HCT116 (cell line): ENCODE results near the gene SRRT. TPM values are rescaled to one million over a fixed set of nuclear protein-coding genes. Genes with fewer than 3 reads are reported as not detected.

ENCODE experiments used
- ATAC-seq: fragments of 200-7000 bp; cut with Tn5 transposase; 2 replicates; pipeline ENCODE4 v1.9.1; 2020; ENCODE audit warnings: mild to moderate bottlenecking, moderate library complexity
- BruUV-seq: library from RNA; stranded (reverse); fragments of 400-500 nt; replicated peaks from 2 replicates; lab custom pipeline; 2021; lab: Mats Ljungman, UMichigan
- CTCF ChIA-PET: fragments of 300-600 bp; sonication (Branson Sonifier 250); formaldehyde crosslinking; loops from one replicate; lab custom pipeline; 2021; ENCODE audit warnings: antibody characterized with exemption; lab: Charles Lee
- POLR2A ChIA-PET: fragments of 300-600, 350-600 bp; sonication (Branson Sonifier 250); formaldehyde crosslinking; loops from one replicate; lab custom pipeline; 2021; ENCODE audit warnings: antibody characterized with exemption; lab: Charles Lee
- RAD21 ChIA-PET, 2 experiments: fragments of 300-600 bp; sonication (Branson Sonifier 250); formaldehyde crosslinking; loops; one replicate each; lab custom pipeline; 2023; ENCODE audit warnings: low total read pairs in 2 of 2; ENCODE audit not compliant: uncharacterized antibody in 2 of 2, unreplicated experiment in 2 of 2, low non-redundant PET in 1 of 2; lab: Charles Lee
- DNase-seq: peaks from one replicate; pipeline ENCODE4 v3.0.0-alpha.2; 2010; ENCODE audit warnings: low read depth, low spot score
- H2AFZ ChIP-seq: fragments of 200-600 bp; shearing (Covaris generic), sonication (generic); 2 replicates; pipeline ENCODE4 v1.6.1; 2017; ENCODE audit warnings: low read depth, mixed run types, mixed read lengths, antibody characterized with exemption, low read length; ENCODE audit not compliant: poor library complexity, severe bottlenecking
- H3K27ac ChIP-seq: 2 replicates; pipeline ENCODE4 v1.5.1; 2012; ENCODE audit warnings: low read depth, low read length
- H3K27me3 ChIP-seq: fragments of 200-600 bp; sonication (generic); 2 replicates; pipeline ENCODE4 v1.6.1; 2016; ENCODE audit warnings: mixed run types, low read length, mixed read lengths; ENCODE audit not compliant: insufficient read depth
- H3K36me3 ChIP-seq, 2 experiments: fragments of 200-500 bp in 1 of 2; fragments of 200-600 bp in 1 of 2; sonication (Bioruptor generic) in 1 of 2; sonication (generic) in 1 of 2; 2 replicates each; pipeline versions ENCODE4 v1.5.1 to v1.6.1; 2014 to 2016; ENCODE audit warnings: low read length in 2 of 2, inconsistent platforms in 1 of 2, mixed read lengths in 1 of 2, mixed run types in 1 of 2; ENCODE audit not compliant: insufficient read depth in 2 of 2, control insufficient read depth in 1 of 2
- H3K4me1 ChIP-seq, 2 experiments: fragments of 200-600 bp in 1 of 2; sonication (generic) in 1 of 2; 2 replicates each; pipeline versions ENCODE4 v1.5.1 to v1.6.1; 2012 to 2017; ENCODE audit warnings: low read length in 2 of 2, inconsistent platforms in 1 of 2, mild to moderate bottlenecking in 1 of 2, mixed read lengths in 1 of 2, mixed run types in 1 of 2, moderate library complexity in 1 of 2; ENCODE audit not compliant: insufficient read depth in 2 of 2, control insufficient read depth in 1 of 2
- H3K4me2 ChIP-seq: fragments of 200-600 bp; sonication (generic); 2 replicates; pipeline ENCODE4 v1.6.1; 2017; ENCODE audit warnings: mixed run types, low read length, mixed read lengths
- H3K4me3 ChIP-seq, 2 experiments: fragments of 200-600 bp in 1 of 2; sonication (generic) in 1 of 2; replicated peaks in 1 of 2; 2 replicates each; pipeline ENCODE4 v1.5.1; 2011 to 2016; ENCODE audit warnings: low read length in 2 of 2, control low read depth in 1 of 2, low read depth in 1 of 2, mild to moderate bottlenecking in 1 of 2, mixed read lengths in 1 of 2, mixed run types in 1 of 2
- H3K79me2 ChIP-seq: fragments of 200-600 bp; sonication (generic); 2 replicates; pipeline ENCODE4 v1.6.1; 2017; ENCODE audit warnings: mild to moderate bottlenecking, mixed run types, low read length, moderate library complexity, mixed read lengths; ENCODE audit not compliant: insufficient read depth
- H3K9ac ChIP-seq: fragments of 200-600 bp; sonication (generic); 2 replicates; pipeline ENCODE4 v1.6.1; 2016; ENCODE audit warnings: low read length, mixed read lengths
- H3K9me2 ChIP-seq: fragments of 200-600 bp; sonication (generic), shearing (Covaris generic); 2 replicates; pipeline ENCODE4 v1.6.1; 2017; ENCODE audit warnings: mixed run types, mild to moderate bottlenecking, moderate library complexity; ENCODE audit not compliant: insufficient read depth
- H3K9me3 ChIP-seq, 2 experiments: fragments of 200-500 bp in 1 of 2; fragments of 200-600 bp in 1 of 2; sonication (Bioruptor generic) in 1 of 2; sonication (generic) in 1 of 2; 2 replicates each; pipeline ENCODE4 v1.6.1; 2014 to 2017; ENCODE audit warnings: low read length in 2 of 2, mixed read lengths in 2 of 2, inconsistent platforms in 1 of 2, low read depth in 1 of 2, mild to moderate bottlenecking in 1 of 2, mixed run types in 1 of 2, moderate library complexity in 1 of 2; ENCODE audit not compliant: control insufficient read depth in 1 of 2, insufficient read depth in 1 of 2
- H4K20me1 ChIP-seq: fragments of 200-600 bp; sonication (generic), shearing (Covaris generic); 2 replicates; pipeline ENCODE4 v1.6.1; 2017; ENCODE audit warnings: mixed run types, mild to moderate bottlenecking, moderate library complexity; ENCODE audit not compliant: insufficient read depth
- CEBPB ChIP-seq: IDR thresholded peaks from 2 replicates; pipeline ENCODE4 v1.6.1; 2012; ENCODE audit warnings: low read depth
- CTCF ChIP-seq, 3 experiments: fragments of 200-600 bp in 1 of 3; sonication (generic) in 1 of 3; IDR thresholded peaks in 2 of 3; conservative IDR thresholded peaks in 1 of 3; 2 replicates each; pipeline ENCODE4 v1.5.1; 2012 to 2017; ENCODE audit warnings: low read depth in 2 of 3, low read length in 2 of 3, antibody characterized with exemption in 1 of 3, borderline replicate concordance in 1 of 3, control low read depth in 1 of 3, mild to moderate bottlenecking in 1 of 3, mixed read lengths in 1 of 3, mixed run types in 1 of 3, moderate library complexity in 1 of 3; ENCODE audit not compliant: insufficient read depth in 1 of 3
- EGR1 ChIP-seq: IDR thresholded peaks from 2 replicates; pipeline ENCODE4 v1.6.1; 2012; ENCODE audit warnings: low read depth
- ELF1 ChIP-seq: IDR thresholded peaks from 2 replicates; pipeline ENCODE4 v1.6.1; 2012; ENCODE audit warnings: low read depth, borderline replicate concordance
- FOSL1 ChIP-seq: IDR thresholded peaks from 2 replicates; pipeline ENCODE4 v1.6.1; 2012; ENCODE audit warnings: low read depth
- JUND ChIP-seq: IDR thresholded peaks from 2 replicates; pipeline ENCODE4 v1.6.1; 2012
- POLR2A ChIP-seq: IDR thresholded peaks from 2 replicates; pipeline ENCODE4 v1.7.0; 2011; ENCODE audit warnings: borderline replicate concordance; ENCODE audit not compliant: insufficient read depth, insufficient read length; ENCODE audit errors: extremely low read depth
- RAD21 ChIP-seq: IDR thresholded peaks from 2 replicates; pipeline ENCODE4 v1.6.1; 2012; ENCODE audit warnings: low read depth, mild to moderate bottlenecking
- SRF ChIP-seq: IDR thresholded peaks from 2 replicates; pipeline ENCODE4 v1.6.1; 2012; ENCODE audit warnings: low read depth
- ZFX ChIP-seq: fragments of 450-650 bp; IDR thresholded peaks from 2 replicates; pipeline ENCODE4 v1.6.1; 2017
- intact Hi-C: fragments of 100-400 bp; cut with micrococcal nuclease; formaldehyde crosslinking; loops from 2 replicates; pipeline ENCODE4 v1.10.0; 2022
- total RNA-seq: library from RNA; stranded (reverse); gene quantifications from one replicate; pipeline ENCODE4 v1.2.1, GENCODE V29; 2021; ENCODE audit not compliant: unreplicated experiment

Gene SRRT
- total RNA-seq, 1 experiment from 2014 or later = 252 TPM

DNA sequence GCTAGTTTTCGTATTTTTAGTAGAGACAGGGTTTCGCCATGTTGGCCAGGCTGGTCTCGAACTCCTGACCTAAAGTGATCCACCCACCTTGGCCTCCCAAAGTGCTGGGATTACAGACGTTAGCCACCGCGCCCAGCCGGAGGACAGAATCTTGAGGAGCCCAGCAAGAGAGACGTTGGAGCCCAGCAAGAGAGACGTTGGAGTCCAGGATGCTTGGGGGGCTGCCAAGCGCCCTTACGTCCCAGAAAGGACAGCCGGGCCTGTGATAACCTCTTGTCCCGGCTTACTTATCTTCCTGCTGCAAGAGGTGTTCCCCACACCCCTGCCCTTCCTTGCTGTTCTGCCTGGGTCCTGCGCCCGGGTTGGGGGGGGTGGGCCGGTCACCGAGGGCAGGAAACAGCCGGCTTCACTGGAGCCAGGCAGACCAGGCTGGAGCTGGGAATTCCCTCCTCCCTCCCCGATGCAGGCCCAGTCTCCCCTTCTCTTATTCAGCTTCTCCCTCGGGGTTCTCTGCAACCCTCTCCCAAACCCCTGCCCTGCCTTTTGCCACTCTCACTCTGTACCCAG, 45.7 kb upstream of the SRRT start:
- no peaks in the 10 kb centered on the region for H4K20me1 ChIP-seq
- intact Hi-C loops = no loop called here

More for the DNA sequence above, 45.7 kb upstream of the SRRT start:
- H3K27me3 ChIP-seq = no peaks in the 10 kb centered on the region
- H3K4me3 ChIP-seq = no peak overlapping the region
- no peak overlapping the region for H3K4me2 ChIP-seq
- POLR2A ChIA-PET = no interaction called here
- H3K9ac ChIP-seq = no peak overlapping the region
- no peaks in the 10 kb centered on the region for H3K9me2 ChIP-seq
- peaks cover 9 to 26% of the 10 kb centered on the region in 2 experiments; a peak in 3 of 4 replicates for H3K4me1 ChIP-seq
- H3K27ac ChIP-seq = no peak overlapping the region
- H2AFZ ChIP-seq = no peak overlapping the region
- peaks cover 0 to under 1% of the 10 kb centered on the region in 2 experiments; a peak in 1 of 4 replicates for H3K36me3 ChIP-seq
- TF ChIP-seq RAD21 (no peak), SRF (no peak), CEBPB (no peak), JUND (no peak), ELF1 (no peak), CTCF (IDR thresholded peaks at IDR 0.05 in 2 of 3, conservative IDR thresholded peaks at IDR 0.05 in 1 of 3; ENCODE audit: borderline replicate concordance in 1 of 3, insufficient read depth in 1 of 3, low read depth in 2 of 3, low read length in 2 of 3) (no peak), POLR2A (no peak), EGR1 (no peak), ZFX (no peak), FOSL1 (no peak)
- RAD21 ChIA-PET = interaction anchor here in 1 of 2 experiments (0.7 kb wide), 1 partner anchor 121 kb away, joined by 3 read pairs; no protein-coding TSS in a partner anchor
- no peaks in the 10 kb centered on the region for H3K9me3 ChIP-seq
- no peak for DNase-seq
- no peak for ATAC-seq
- peaks cover 27% of the 10 kb centered on the region for H3K79me2 ChIP-seq
- BruUV-seq = no TSS peak
- CTCF ChIA-PET = no interaction called here
